ENCODE data around the gene ERBB4.
"Not testable (repeated sequence)": the region's sequence is repeated elsewhere in the genome, so short reads cannot be mapped to it uniquely, and the experiment has no call there.

ERBB4 gene

GRCh38 chr2:212133337-212133736, 405.3 kb downstream of the ERBB4 start:
- DNase-seq: no peak

GRCh38 chr2:212124598-212124997, 414.0 kb downstream of the ERBB4 start:
- DNase-seq: no peak

GRCh38 chr2:212119591-212119990, 419.0 kb downstream of the ERBB4 start:
- no peak for DNase-seq

GRCh38 chr2:212117926-212118325, 420.7 kb downstream of the ERBB4 start:
- no peak for DNase-seq

GRCh38 chr2:212114489-212114888, 424.1 kb downstream of the ERBB4 start:
- no peak for DNase-seq

- DNase-seq: no peak
Measured at GRCh38 chr2:212112401-212112800, 426.2 kb downstream of the ERBB4 start.

GRCh38 chr2:212109792-212110680, 428.6 kb downstream of the ERBB4 start:
- no peak for DNase-seq

- no peak for DNase-seq
Measured at GRCh38 chr2:212109217-212109616, 429.4 kb downstream of the ERBB4 start.

- no peak for DNase-seq
Measured at GRCh38 chr2:212107989-212108388, 430.6 kb downstream of the ERBB4 start.

- DNase-seq: no peak
Measured at GRCh38 chr2:212107014-212107413, 431.6 kb downstream of the ERBB4 start.

GRCh38 chr2:212106536-212106935, 432.1 kb downstream of the ERBB4 start:
- DNase-seq: not testable (repeated sequence)

- DNase-seq: no peak
Measured at GRCh38 chr2:212099658-212100057, 438.9 kb downstream of the ERBB4 start.

GRCh38 chr2:212098966-212099365, 439.6 kb downstream of the ERBB4 start:
- no peak for DNase-seq

- DNase-seq: no peak
Measured at GRCh38 chr2:212097001-212097400, 441.6 kb downstream of the ERBB4 start.

- DNase-seq: no peak
Measured at GRCh38 chr2:212089873-212090272, 448.7 kb downstream of the ERBB4 start.

GRCh38 chr2:212088353-212088752, 450.2 kb downstream of the ERBB4 start:
- no peak for DNase-seq

- DNase-seq: no peak
Measured at GRCh38 chr2:212083492-212083891, 455.1 kb downstream of the ERBB4 start.

- DNase-seq: no peak
Measured at GRCh38 chr2:212078103-212078502, 460.5 kb downstream of the ERBB4 start.

- DNase-seq: no peak
Measured at GRCh38 chr2:212076456-212076855, 462.1 kb downstream of the ERBB4 start.

GRCh38 chr2:212073360-212073759, 465.2 kb downstream of the ERBB4 start:
- DNase-seq: no peak

- no peak for DNase-seq
Measured at GRCh38 chr2:212066546-212066945, 472.1 kb downstream of the ERBB4 start.

- DNase-seq: no peak
Measured at GRCh38 chr2:212064318-212064717, 474.3 kb downstream of the ERBB4 start.

GRCh38 chr2:212052412-212053159, 486.0 kb downstream of the ERBB4 start:
- DNase-seq: peak; percentile 71

GRCh38 chr2:212050871-212051270, 487.7 kb downstream of the ERBB4 start:
- DNase-seq: no peak
